HepG2 (cell line): ENCODE data around the gene HIGD1A. TPM values are rescaled to one million over a fixed set of nuclear protein-coding genes. Genes with fewer than 3 reads are reported as not detected.

Experiments
- LBX2 ChIP-seq: sonication (generic); formaldehyde crosslinking; IDR thresholded peaks from 2 replicates; pipeline ENCODE4 v1.5.0; 2020; ENCODE audit warnings: missing genetic modification reagents, mild to moderate bottlenecking, borderline replicate concordance
- RBM22 ChIP-seq: fragments of 200-400 bp; formaldehyde crosslinking; optimal IDR thresholded peaks from 2 replicates; pipeline ENCODE3; 2017; ENCODE audit warnings: mild to moderate bottlenecking, low read length, moderate library complexity
- ZNF407 ChIP-seq: sonication (generic); formaldehyde crosslinking; IDR thresholded peaks from one replicate; pipeline ENCODE4 v1.5.1; 2020; ENCODE audit warnings: mild to moderate bottlenecking, missing genetic modification reagents; ENCODE audit errors: not compliant biosample characterization
- polyA plus RNA-seq, 8 experiments: library from polyadenylated mRNA; depleted of rRNA in 3 of 8; stranded (reverse) in 7 of 8; unstranded in 1 of 8; fragments of >200 nt; fragmentation: Illumina TruSeq in 4 of 8; extraction: Trizol in 4 of 8; gene quantifications; 2 replicates each; pipeline versions ENCODE4 v1.2.1 to v1.2.3, GENCODE V29; 2011 to 2016; ENCODE audit warnings: low read depth in 4 of 8, missing spikeins in 1 of 8, mixed read lengths in 1 of 8; ENCODE audit not compliant: insufficient read depth in 1 of 8
- total RNA-seq, 5 experiments: library from RNA; depleted of rRNA; stranded (reverse); fragments of >200 nt; fragmentation: Illumina TruSeq; extraction: Trizol; gene quantifications; 2 replicates each; pipeline ENCODE4 v1.2.3, GENCODE V29; 2016; ENCODE audit warnings: low read depth in 1 of 5

HIGD1A gene
- total and polyA plus RNA-seq, 2 of the 13 experiments (the other 11 are each of a cell fraction or from before 2014, with no cell fraction given) = 222 to 253 TPM

GRCh38 chr3:42739401-42740158, 64.7 kb downstream of the HIGD1A start (continued):
- TF ChIP-seq LBX2 = no peak
- TF ChIP-seq RBM22 = no peak
- no peak for TF ChIP-seq ZNF407
- TF ChIP-seq, all 625 proteins: peak for 2
